SU-DHL-6 (cell line): ENCODE measurements around the gene CAPN3.

Experiments used
- H2AFZ ChIP-seq: fragments of 200-600 bp; sonication (generic); 2 replicates; pipeline ENCODE4 v1.6.1; 2014; ENCODE audit warnings: low read depth, mild to moderate bottlenecking, moderate library complexity, mixed read lengths, antibody characterized with exemption, low read length; ENCODE audit not compliant: severe bottlenecking
- H3F3A ChIP-seq: fragments of 200-600 bp; shearing (Covaris generic); 2 replicates; pipeline ENCODE4 v1.6.0; 2016; ENCODE audit warnings: antibody characterized with exemption, mild to moderate bottlenecking; ENCODE audit not compliant: insufficient read depth
- H3K27ac ChIP-seq: fragments of 200-600 bp; sonication (generic); 2 replicates; pipeline ENCODE4 v1.5.1; 2016; ENCODE audit warnings: low read depth, mild to moderate bottlenecking, low read length, moderate library complexity, mixed read lengths
- H3K27me3 ChIP-seq: fragments of 200-600 bp; sonication (generic), shearing (Covaris generic); 2 replicates; pipeline ENCODE4 v1.6.0; 2014; ENCODE audit warnings: mild to moderate bottlenecking, low read length
- H3K36me3 ChIP-seq: fragments of 200-600 bp; sonication (generic); 2 replicates; pipeline ENCODE4 v1.6.1; 2014; ENCODE audit warnings: mild to moderate bottlenecking, low read length, mixed read lengths
- H3K4me2 ChIP-seq: fragments of 300-600, 200-600 bp; shearing (Covaris generic), sonication (generic); 2 replicates; pipeline ENCODE4 v1.6.0; 2014; ENCODE audit warnings: low read length, low read depth, mild to moderate bottlenecking; ENCODE audit not compliant: poor library complexity, severe bottlenecking
- H3K4me3 ChIP-seq: fragments of 200-600 bp; sonication (generic); 2 replicates; pipeline ENCODE4 v1.5.1; 2014; ENCODE audit warnings: antibody characterized with exemption, low read length, mild to moderate bottlenecking, mixed read lengths; ENCODE audit not compliant: insufficient read depth, poor library complexity, severe bottlenecking
- H3K79me2 ChIP-seq: fragments of 200-600 bp; sonication (generic); 2 replicates; pipeline ENCODE4 v1.6.1; 2014; ENCODE audit warnings: mild to moderate bottlenecking, low read length, moderate library complexity; ENCODE audit not compliant: insufficient read depth
- H3K9ac ChIP-seq: fragments of 200-600 bp; sonication (generic); 2 replicates; pipeline ENCODE4 v1.7.0; 2014; ENCODE audit warnings: mild to moderate bottlenecking, low read length
- H3K9me2 ChIP-seq: fragments of 200-600 bp; sonication (generic); replicated peaks from 2 replicates; pipeline ENCODE4 v1.6.1; 2014; ENCODE audit warnings: low read length; ENCODE audit not compliant: insufficient read depth
- H3K9me3 ChIP-seq: fragments of 200-600 bp; sonication (generic); 2 replicates; pipeline ENCODE4 v1.6.1; 2014; ENCODE audit warnings: low read length, mixed read lengths; ENCODE audit not compliant: insufficient read depth
- H4K20me1 ChIP-seq: fragments of 200-600 bp; sonication (generic); 2 replicates; pipeline ENCODE4 v1.6.1; 2014; ENCODE audit warnings: low read depth, mild to moderate bottlenecking, antibody characterized with exemption, low read length, moderate library complexity, mixed read lengths
- CTCF ChIP-seq: fragments of 200-600 bp; sonication (generic); IDR thresholded peaks from one replicate; pipeline ENCODE4 v1.5.1; 2017; ENCODE audit warnings: antibody characterized with exemption, mild to moderate bottlenecking, low read length, moderate library complexity; ENCODE audit not compliant: insufficient read depth, poor library complexity, severe bottlenecking
- EZH2phosphoT487 ChIP-seq: fragments of 200-600 bp; sonication (generic), shearing (Covaris generic); conservative IDR thresholded peaks from 2 replicates; pipeline ENCODE4 v1.6.1; 2018; ENCODE audit warnings: mild to moderate bottlenecking, antibody characterized with exemption, low read length, moderate library complexity, mixed read lengths

The CAPN3 gene

GRCh38 chr15:42456971-42457370 lies 97.7 kb downstream of the CAPN3 start:
- Histone ChIP-seq H3K4me3 (no peak overlapping the region), H3K36me3 (peaks cover 4% of the 10 kb centered on the region; the same call in 1 of the 2 replicates), H4K20me1 (no peaks in the 10 kb centered on the region), H3K27ac (peak overlapping the region; percentile 41), H2AFZ (no peak overlapping the region), H3K4me2 (no peak overlapping the region), H3K79me2 (peaks cover 18% of the 10 kb centered on the region; the same call in 1 of the 2 replicates), H3F3A (0 out of 2 replicates have a peak, but pooled peaks cover 7% of the 10 kb centered on the region), H3K9ac (no peak overlapping the region), H3K9me3 (no peaks in the 10 kb centered on the region), H3K9me2 (no peaks in the 10 kb centered on the region), H3K27me3 (no peaks in the 10 kb centered on the region)
- TF ChIP-seq CTCF, result no peak
- TF ChIP-seq EZH2phosphoT487, result no peak

- no peaks in the 10 kb centered on the region for H3K9me3 ChIP-seq
- no peak overlapping the region for H3K4me3 ChIP-seq
- H3K9ac ChIP-seq, result no peak overlapping the region
- no peaks in the 10 kb centered on the region for H3K9me2 ChIP-seq
- H4K20me1 ChIP-seq, result no peaks in the 10 kb centered on the region
- peak overlapping the region; percentile 41 for H3K27ac ChIP-seq
- no peak overlapping the region for H2AFZ ChIP-seq
- H3K36me3 ChIP-seq, result peaks cover 4% of the 10 kb centered on the region; the same call in 1 of the 2 replicates
- no peak for TF ChIP-seq EZH2phosphoT487
- no peak for TF ChIP-seq CTCF
- H3K4me2 ChIP-seq, result no peak overlapping the region
- H3F3A ChIP-seq, result 0 out of 2 replicates have a peak, but pooled peaks cover 7% of the 10 kb centered on the region
- peaks cover 18% of the 10 kb centered on the region; the same call in 1 of the 2 replicates for H3K79me2 ChIP-seq
- no peaks in the 10 kb centered on the region for H3K27me3 ChIP-seq
Observed at GRCh38 chr15:42457445-42458442, 98.4 kb downstream of the CAPN3 start.

- Histone ChIP-seq H3K79me2 (peaks cover 19% of the 10 kb centered on the region; the same call in 1 of the 2 replicates), H3F3A (0 out of 2 replicates have a peak, but pooled peaks cover 7% of the 10 kb centered on the region), H3K9ac (no peak overlapping the region), H3K36me3 (peaks cover 5% of the 10 kb centered on the region; the same call in 1 of the 2 replicates), H3K9me3 (no peaks in the 10 kb centered on the region), H3K27ac (no peak overlapping the region), H3K9me2 (no peaks in the 10 kb centered on the region), H2AFZ (no peak overlapping the region), H3K4me3 (no peak overlapping the region), H4K20me1 (no peaks in the 10 kb centered on the region), H3K27me3 (no peaks in the 10 kb centered on the region), H3K4me2 (no peak overlapping the region)
- TF ChIP-seq CTCF (no peak), EZH2phosphoT487 (no peak)
Observed at GRCh38 chr15:42461261-42461660, 102.0 kb downstream of the CAPN3 start.
